Effector memory CD4-positive, alpha-beta T cell (primary cell): Measurements from ENCODE around the gene TMEM272.
"Not testable (repeated sequence)": the region's sequence is repeated elsewhere in the genome, so short reads cannot be mapped to it uniquely, and the experiment has no call there.

Source experiments
- DNase-seq, 3 donors: peaks; one replicate each; pipeline ENCODE4 v3.0.0-alpha.2; 2020
- H3K27ac ChIP-seq: 2 replicates; pipeline ENCODE4 v1.7.0; 2013; ENCODE audit warnings: mild to moderate bottlenecking, low read length, moderate library complexity; ENCODE audit not compliant: insufficient read depth, poor library complexity, severe bottlenecking
- H3K27me3 ChIP-seq: replicated peaks from 2 replicates; pipeline ENCODE4 v1.7.0; 2013; ENCODE audit warnings: mild to moderate bottlenecking, low read length; ENCODE audit not compliant: insufficient read depth, control insufficient read depth, poor library complexity, severe bottlenecking
- H3K36me3 ChIP-seq: 2 replicates; pipeline ENCODE4 v1.7.0; 2013; ENCODE audit warnings: mild to moderate bottlenecking, low read length, moderate library complexity; ENCODE audit not compliant: control insufficient read depth, insufficient read depth
- H3K4me1 ChIP-seq: 2 replicates; pipeline ENCODE4 v1.7.0; 2013; ENCODE audit warnings: low read length, mild to moderate bottlenecking; ENCODE audit not compliant: control insufficient read depth, insufficient read depth, poor library complexity, severe bottlenecking
- H3K4me3 ChIP-seq: 2 replicates; pipeline ENCODE4 v1.7.0; 2013; ENCODE audit warnings: low read length, low read depth, mild to moderate bottlenecking; ENCODE audit not compliant: insufficient read depth, poor library complexity, severe bottlenecking
- H3K9me3 ChIP-seq: 2 replicates; pipeline ENCODE4 v1.7.0; 2013; ENCODE audit warnings: mild to moderate bottlenecking, low read length, moderate library complexity; ENCODE audit not compliant: control insufficient read depth

The TMEM272 gene

GRCh38 chr13:51825681-51826254 lies 19.2 kb downstream of the TMEM272 start:
- Histone ChIP-seq H3K36me3 (no peaks in the 10 kb centered on the region), H3K27ac (peak overlapping the region; percentile 78), H3K4me3 (no peak overlapping the region), H3K9me3 (no peaks in the 10 kb centered on the region), H3K27me3 (no peaks in the 10 kb centered on the region), H3K4me1 (peaks cover 58% of the 10 kb centered on the region)
- DNase-seq: no peak

DNA sequence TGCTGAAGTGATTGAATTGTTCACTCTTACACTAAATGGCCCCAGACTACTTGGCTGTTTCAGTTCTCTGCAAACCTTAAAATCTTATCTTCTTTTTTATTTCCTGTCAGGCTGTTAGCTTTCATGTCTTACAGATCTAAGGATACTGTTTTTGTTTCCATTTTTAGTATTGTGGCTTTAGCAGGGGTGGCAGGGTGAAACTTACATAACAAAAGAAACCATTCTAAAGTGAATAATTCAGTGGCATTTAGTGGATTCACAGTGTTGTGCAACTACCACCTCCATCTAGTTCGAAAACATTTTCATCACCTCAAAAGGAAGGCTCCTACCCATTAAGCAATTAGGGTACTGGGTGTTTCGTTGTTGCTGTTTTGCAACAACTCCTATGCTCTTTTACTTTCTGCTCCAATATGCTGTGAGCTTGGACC lies 19.8 kb downstream of the TMEM272 start:
- Histone ChIP-seq H3K27ac (peak overlapping the region; percentile 78), H3K4me3 (peak overlapping the region; percentile 61)
- no peak for DNase-seq

GRCh38 chr13:51824712-51825111 lies 20.3 kb downstream of the TMEM272 start:
- not testable (repeated sequence) for H3K9me3 ChIP-seq, DNase-seq, H3K27me3 ChIP-seq, H3K36me3 ChIP-seq
- H3K27ac ChIP-seq: peak overlapping the region; percentile 78
- peaks cover 68% of the 10 kb centered on the region for H3K4me1 ChIP-seq
- peak overlapping the region; percentile 61 for H3K4me3 ChIP-seq

More for the DNA sequence above, 19.8 kb downstream of the TMEM272 start:
- H3K4me1 ChIP-seq: peaks cover 64% of the 10 kb centered on the region
- H3K36me3 ChIP-seq: no peaks in the 10 kb centered on the region
- H3K9me3 ChIP-seq: no peaks in the 10 kb centered on the region
- H3K27me3 ChIP-seq: no peaks in the 10 kb centered on the region

DNA sequence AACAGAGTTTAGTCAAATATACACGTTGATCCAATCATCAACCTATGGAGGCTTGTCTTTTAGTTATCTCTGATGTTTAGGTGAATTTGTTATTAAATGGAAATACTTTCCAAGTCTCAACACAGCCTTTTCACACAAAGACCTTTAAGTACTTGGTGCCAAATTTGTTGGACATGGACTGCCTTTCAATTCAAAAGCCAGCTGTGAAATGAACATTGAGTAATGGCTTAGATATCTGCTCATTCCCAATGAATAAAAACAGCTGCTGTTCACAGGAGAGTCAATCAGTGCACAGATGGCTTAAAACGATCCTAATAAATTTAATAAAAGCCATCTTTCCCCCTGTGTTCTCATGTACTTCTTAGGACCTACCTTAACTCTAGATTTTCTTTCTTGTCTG lies 21.1 kb downstream of the TMEM272 start:
- peaks cover 77% of the 10 kb centered on the region for H3K4me1 ChIP-seq
- peak overlapping the region; percentile 61 for H3K4me3 ChIP-seq
- H3K9me3 ChIP-seq: no peaks in the 10 kb centered on the region
- DNase-seq: no peak
- H3K36me3 ChIP-seq: no peaks in the 10 kb centered on the region
- H3K27me3 ChIP-seq: no peaks in the 10 kb centered on the region
- H3K27ac ChIP-seq: peak overlapping the region; percentile 78

DNA sequence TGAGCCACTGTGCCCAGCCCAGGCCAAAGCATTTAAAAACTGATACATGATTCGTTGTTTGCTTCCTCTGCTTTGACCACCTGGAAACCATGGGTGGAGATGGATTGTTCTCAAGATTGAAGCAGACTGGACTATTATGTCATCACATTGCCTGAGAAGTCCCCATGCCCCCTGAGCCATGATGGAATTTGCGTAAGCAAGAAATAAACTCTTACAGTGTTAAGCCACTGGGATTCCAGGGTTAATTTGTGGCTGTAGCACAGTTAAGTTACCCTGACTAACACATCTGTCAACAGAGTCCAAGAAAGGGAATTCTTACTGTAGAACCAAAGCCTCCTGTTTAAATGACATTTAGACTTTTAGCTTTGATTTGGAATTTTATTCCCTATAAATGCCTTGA lies 21.6 kb downstream of the TMEM272 start:
- no peak for DNase-seq
- Histone ChIP-seq H3K27ac (peak overlapping the region; percentile 78), H3K9me3 (no peaks in the 10 kb centered on the region), H3K36me3 (no peaks in the 10 kb centered on the region), H3K4me3 (peak overlapping the region; percentile 61), H3K4me1 (peaks cover 82% of the 10 kb centered on the region), H3K27me3 (no peaks in the 10 kb centered on the region)

DNA sequence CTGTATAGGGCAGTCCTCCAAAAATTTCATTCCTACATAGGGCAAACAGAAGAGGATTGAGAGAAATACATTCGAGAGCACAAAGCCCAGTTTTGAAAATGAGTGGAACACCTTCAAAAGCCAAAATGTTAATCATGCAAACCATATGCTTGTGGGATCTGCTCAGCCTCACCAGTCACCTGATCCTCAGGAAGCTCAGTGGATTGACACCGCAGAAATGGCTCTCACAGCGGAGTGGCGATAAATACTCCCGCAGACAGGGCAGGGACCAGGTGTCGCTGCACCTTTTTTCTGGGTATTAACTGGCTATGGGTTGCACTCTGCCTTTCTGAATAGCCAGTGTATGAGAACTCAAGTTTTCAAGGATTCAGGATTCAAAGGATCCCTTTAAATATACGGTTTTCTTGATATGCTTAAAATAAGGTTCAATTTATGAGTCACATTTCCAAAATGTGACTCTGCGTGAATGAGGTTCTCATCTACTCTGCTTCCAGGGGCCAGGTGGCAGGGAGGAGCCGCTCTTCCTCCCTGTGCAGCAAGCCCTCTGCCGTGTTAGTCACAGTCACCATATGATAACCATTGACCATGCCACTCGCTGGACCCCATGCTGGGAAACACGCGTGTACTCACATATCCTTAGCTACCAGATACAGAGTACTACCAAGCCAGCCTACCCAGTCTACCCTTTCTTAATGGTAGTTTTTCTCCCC lies 22.7 kb downstream of the TMEM272 start:
- peak in 2 of 3 donors; percentile 32 to 44 for DNase-seq
- Histone ChIP-seq H3K4me1 (peaks cover 82% of the 10 kb centered on the region), H3K9me3 (no peaks in the 10 kb centered on the region), H3K36me3 (no peaks in the 10 kb centered on the region), H3K27ac (peak overlapping the region; percentile 78), H3K4me3 (peak overlapping the region; percentile 61), H3K27me3 (no peaks in the 10 kb centered on the region)

DNA sequence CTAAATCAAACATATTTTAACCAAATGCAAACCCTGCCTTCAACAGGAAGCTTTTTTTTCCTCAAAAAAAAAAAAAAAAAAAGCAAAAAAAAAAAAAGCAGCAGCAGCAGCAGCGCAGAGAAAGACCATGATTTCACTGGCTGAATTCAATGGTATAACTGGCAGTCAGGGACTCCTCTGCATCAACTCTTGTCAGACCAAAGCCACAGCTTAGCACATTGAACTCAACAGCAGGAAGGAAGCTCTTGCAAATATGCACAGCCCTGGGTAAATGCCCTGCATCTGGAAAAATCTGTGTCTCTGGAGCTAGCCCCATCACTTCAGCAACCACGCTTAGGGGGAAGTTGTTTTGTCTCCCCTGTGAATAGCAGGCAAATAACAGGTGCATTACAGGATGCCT lies 23.4 kb downstream of the TMEM272 start:
- no peaks in the 10 kb centered on the region for H3K9me3 ChIP-seq
- H3K4me1 ChIP-seq: peaks cover 75% of the 10 kb centered on the region
- H3K27me3 ChIP-seq: no peaks in the 10 kb centered on the region
- H3K36me3 ChIP-seq: peaks cover under 1% of the 10 kb centered on the region
- DNase-seq: no peak
- H3K4me3 ChIP-seq: peak overlapping the region; percentile 61
- H3K27ac ChIP-seq: peak overlapping the region; percentile 78

DNA sequence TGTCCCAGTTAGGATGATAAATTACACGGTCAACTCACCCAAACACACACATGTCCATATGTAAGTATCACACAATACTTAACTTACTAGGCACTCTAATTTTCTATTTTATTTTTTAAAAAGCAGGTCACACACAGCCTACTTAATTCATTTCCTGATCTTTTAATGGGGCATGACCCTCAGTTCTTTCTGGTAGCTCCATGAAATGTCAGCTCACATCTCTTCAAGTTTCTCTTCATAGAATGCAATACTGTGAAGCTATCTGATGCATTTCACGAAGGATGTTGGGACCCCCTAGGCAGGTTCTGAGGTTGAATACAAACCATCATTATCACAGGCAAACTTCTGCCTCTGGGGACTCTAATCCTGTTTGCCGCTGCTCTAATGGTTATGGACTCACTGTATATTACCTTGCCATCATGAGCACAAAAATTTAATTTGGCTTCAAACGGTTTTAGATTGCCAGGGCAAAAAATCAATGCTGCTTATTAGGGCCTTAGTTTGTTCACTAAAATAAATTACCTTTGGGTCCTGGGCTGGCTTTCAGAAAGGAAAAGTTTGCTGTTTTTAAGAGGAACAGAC lies 24.9 kb downstream of the TMEM272 start:
- no peaks in the 10 kb centered on the region for H3K27me3 ChIP-seq
- peak overlapping the region; percentile 78 for H3K27ac ChIP-seq
- peaks cover 4% of the 10 kb centered on the region for H3K36me3 ChIP-seq
- no peaks in the 10 kb centered on the region for H3K9me3 ChIP-seq
- H3K4me1 ChIP-seq: peaks cover 65% of the 10 kb centered on the region
- H3K4me3 ChIP-seq: peak overlapping the region; percentile 7
- no peak for DNase-seq

DNA sequence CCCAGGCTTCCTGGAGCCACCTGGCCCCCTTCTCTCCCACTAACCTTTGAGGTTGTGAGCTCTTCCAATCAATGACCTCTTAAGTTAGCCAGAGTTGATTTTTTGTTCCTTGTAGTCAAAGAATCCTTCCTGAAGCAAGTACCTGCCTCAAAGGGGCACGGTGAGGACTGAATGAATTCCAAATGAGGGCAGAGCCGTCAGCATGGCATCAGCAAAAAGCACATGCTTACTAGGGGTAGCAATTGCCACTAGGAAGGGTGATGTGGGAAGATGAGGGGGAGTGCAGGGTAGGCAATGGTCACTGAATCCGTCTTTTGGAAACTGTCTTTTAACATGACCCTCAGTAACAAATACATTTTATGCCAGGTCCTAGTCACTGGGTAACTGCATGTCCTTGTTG lies 25.4 kb downstream of the TMEM272 start:
- no peaks in the 10 kb centered on the region for H3K9me3 ChIP-seq
- H3K27me3 ChIP-seq: no peaks in the 10 kb centered on the region
- no peak overlapping the region for H3K4me3 ChIP-seq
- DNase-seq: no peak
- peak overlapping the region; percentile 78 for H3K27ac ChIP-seq
- H3K36me3 ChIP-seq: peaks cover 4% of the 10 kb centered on the region
- H3K4me1 ChIP-seq: peaks cover 68% of the 10 kb centered on the region
